Measurements from ENCODE around the gene CPA1. TPM values are rescaled to one million over a fixed set of nuclear protein-coding genes. Genes with fewer than 3 reads are reported as not detected.

The CPA1 gene
- total RNA-seq, result not detected

- peaks cover 4 to 15% of the 10 kb centered on the region in 2 donors for H3K9me3 Mint-ChIP-seq
- H3K27ac Mint-ChIP-seq, result peak within 1 kb of the TSS in 1 of 2 donors; percentile 20
- DNase-seq (ENCODE audit: low spot score in 2 of 2), result no peak
- peaks cover 8 to 18% of the 10 kb centered on the region in 2 donors for H3K36me3 Mint-ChIP-seq
- no peak for ATAC-seq
These were observed at the start of gene CPA1 for GRCh38 chr7:130379921-130380860. TSS of gene CPA1 (plus strand) at chr7:130380494. CDS start at chr7:130380521, 27 bp downstream.

- no peak overlapping the region for H3K27ac Mint-ChIP-seq
- no peaks in the 10 kb centered on the region for H3K9me3 Mint-ChIP-seq
- ATAC-seq (no peak), DNase-seq (ENCODE audit: low spot score in 2 of 2) (no peak)
- no peaks in the 10 kb centered on the region for H3K36me3 Mint-ChIP-seq
These were observed 47.8 kb upstream of the CPA1 start for GRCh38 chr7:130332259-130333053.

- Mint-ChIP-seq H3K36me3 (no peaks in the 10 kb centered on the region), H3K9me3 (no peaks in the 10 kb centered on the region), H3K27ac (no peak overlapping the region)
- DNase-seq (ENCODE audit: low spot score in 2 of 2) (no peak), ATAC-seq (peak in 1 of 2 donors; percentile 53)
These were observed 46.5 kb upstream of the CPA1 start for GRCh38 chr7:130333832-130334231.

GRCh38 chr7:130334274-130334673, 46.0 kb upstream of the CPA1 start:
- Mint-ChIP-seq H3K27ac (no peak overlapping the region), H3K36me3 (no peaks in the 10 kb centered on the region), H3K9me3 (no peaks in the 10 kb centered on the region)
- no peak for ATAC-seq
- DNase-seq (ENCODE audit: low spot score in 2 of 2), result no peak

GRCh38 chr7:130337410-130337971, 42.8 kb upstream of the CPA1 start:
- DNase-seq (ENCODE audit: low spot score in 2 of 2), result no peak
- no peaks in the 10 kb centered on the region for H3K36me3 Mint-ChIP-seq
- no peak for ATAC-seq
- H3K9me3 Mint-ChIP-seq, result peaks cover 0 to 4% of the 10 kb centered on the region in 2 donors
- H3K27ac Mint-ChIP-seq, result no peak overlapping the region

- no peak for DNase-seq (ENCODE audit: low spot score in 2 of 2)
- ATAC-seq, result no peak
- Mint-ChIP-seq H3K9me3 (peaks cover 0 to 4% of the 10 kb centered on the region in 2 donors), H3K27ac (no peak overlapping the region), H3K36me3 (no peaks in the 10 kb centered on the region)
These were observed 42.1 kb upstream of the CPA1 start for GRCh38 chr7:130338233-130338632.

GRCh38 chr7:130341882-130342281, 38.4 kb upstream of the CPA1 start:
- Mint-ChIP-seq H3K9me3 (peaks cover 0 to 8% of the 10 kb centered on the region in 2 donors), H3K36me3 (no peaks in the 10 kb centered on the region), H3K27ac (no peak overlapping the region)
- ATAC-seq, result no peak
- no peak for DNase-seq (ENCODE audit: low spot score in 2 of 2)

GRCh38 chr7:130342701-130343380, 37.5 kb upstream of the CPA1 start:
- Mint-ChIP-seq H3K27ac (no peak overlapping the region), H3K9me3 (peaks cover 0 to 8% of the 10 kb centered on the region in 2 donors), H3K36me3 (no peaks in the 10 kb centered on the region)
- ATAC-seq (no peak), DNase-seq (ENCODE audit: low spot score in 2 of 2) (no peak)

GRCh38 chr7:130344271-130344866, 35.9 kb upstream of the CPA1 start, which contains the start of gene CPA5:
TSS of gene CPA5 (plus strand) at chr7:130344816. CDS start at chr7:130346486, 1,670 bp downstream.
- Mint-ChIP-seq H3K9me3 (peaks cover 0 to 8% of the 10 kb centered on the region in 2 donors), H3K27ac (no peak within 1 kb of the TSS), H3K36me3 (no peaks in the 10 kb centered on the region)
- DNase-seq (ENCODE audit: low spot score in 2 of 2) (no peak), ATAC-seq (no peak)

GRCh38 chr7:130345136-130345535, 35.2 kb upstream of the CPA1 start:
- ATAC-seq, result no peak
- no peak overlapping the region for H3K27ac Mint-ChIP-seq
- peaks cover 0 to 8% of the 10 kb centered on the region in 2 donors for H3K9me3 Mint-ChIP-seq

GRCh38 chr7:130345725-130346124, 34.6 kb upstream of the CPA1 start:
- ATAC-seq, result no peak
- H3K27ac Mint-ChIP-seq, result no peak overlapping the region
- no peak for DNase-seq (ENCODE audit: low spot score in 2 of 2)
- peaks cover 0 to 8% of the 10 kb centered on the region in 2 donors for H3K9me3 Mint-ChIP-seq
- H3K36me3 Mint-ChIP-seq, result no peaks in the 10 kb centered on the region

More at GRCh38 chr7:130345136-130345535, 35.2 kb upstream of the CPA1 start:
- no peak for DNase-seq (ENCODE audit: low spot score in 2 of 2)
- H3K36me3 Mint-ChIP-seq, result no peaks in the 10 kb centered on the region

GRCh38 chr7:130346177-130346905, 34.0 kb upstream of the CPA1 start:
- no peaks in the 10 kb centered on the region for H3K36me3 Mint-ChIP-seq
- H3K27ac Mint-ChIP-seq, result no peak overlapping the region
- DNase-seq (ENCODE audit: low spot score in 2 of 2), result no peak
- peaks cover 0 to 8% of the 10 kb centered on the region in 2 donors for H3K9me3 Mint-ChIP-seq
- no peak for ATAC-seq

- DNase-seq (ENCODE audit: low spot score in 2 of 2) (no peak), ATAC-seq (no peak)
- H3K9me3 Mint-ChIP-seq, result peaks cover 0 to 3% of the 10 kb centered on the region in 2 donors
- no peak overlapping the region for H3K27ac Mint-ChIP-seq
- no peaks in the 10 kb centered on the region for H3K36me3 Mint-ChIP-seq
These were observed 33.4 kb upstream of the CPA1 start for GRCh38 chr7:130346941-130347340.

GRCh38 chr7:130349911-130350782, 30.1 kb upstream of the CPA1 start:
- Mint-ChIP-seq H3K27ac (no peak overlapping the region), H3K36me3 (no peaks in the 10 kb centered on the region), H3K9me3 (peaks cover 0 to 5% of the 10 kb centered on the region in 2 donors)
- DNase-seq (ENCODE audit: low spot score in 2 of 2), result no peak
- no peak for ATAC-seq
